Middle frontal gyrus (tissue), 1 donor: Measurements from ENCODE around the gene GRIP2.

Experiments used
- DNase-seq: peaks from one replicate; pipeline ENCODE4 v3.0.0-alpha.2; 2015; ENCODE audit warnings: low spot score; ENCODE audit errors: extremely low spot score

GRIP2 gene

GRCh38 chr3:14453876-14454638 lies 86.1 kb downstream of the GRIP2 start:
- no peak for DNase-seq

GRCh38 chr3:14452740-14453710 lies 87.1 kb downstream of the GRIP2 start:
- peak; percentile 70 for DNase-seq

GRCh38 chr3:14451844-14452739 lies 88.0 kb downstream of the GRIP2 start:
- DNase-seq, result no peak

- DNase-seq, result no peak
Observed at GRCh38 chr3:14450922-14451606, 89.1 kb downstream of the GRIP2 start.

GRCh38 chr3:14450506-14450905 lies 89.6 kb downstream of the GRIP2 start:
- DNase-seq, result no peak

- no peak for DNase-seq
Observed at GRCh38 chr3:14448756-14449727, 91.1 kb downstream of the GRIP2 start.

- DNase-seq, result no peak
Observed at GRCh38 chr3:14448063-14448462, 92.1 kb downstream of the GRIP2 start.

GRCh38 chr3:14446988-14447570 lies 93.1 kb downstream of the GRIP2 start:
- no peak for DNase-seq

GRCh38 chr3:14445773-14446172 lies 94.4 kb downstream of the GRIP2 start:
- no peak for DNase-seq

- no peak for DNase-seq
Observed at GRCh38 chr3:14444380-14444779, 95.8 kb downstream of the GRIP2 start.

- DNase-seq, result no peak
Observed at GRCh38 chr3:14441920-14442300, 98.2 kb downstream of the GRIP2 start.

GRCh38 chr3:14441240-14441919 lies 98.8 kb downstream of the GRIP2 start:
- no peak for DNase-seq

GRCh38 chr3:14440531-14441239 lies 99.5 kb downstream of the GRIP2 start:
- DNase-seq, result no peak

GRCh38 chr3:14440168-14440518 lies 100.0 kb downstream of the GRIP2 start:
- DNase-seq, result no peak

- DNase-seq, result no peak
Observed at GRCh38 chr3:14439501-14440167, 100.5 kb downstream of the GRIP2 start.
